ENCODE measurements around the gene B3GALNT1.

- TF ChIP-seq, protein P1, sequence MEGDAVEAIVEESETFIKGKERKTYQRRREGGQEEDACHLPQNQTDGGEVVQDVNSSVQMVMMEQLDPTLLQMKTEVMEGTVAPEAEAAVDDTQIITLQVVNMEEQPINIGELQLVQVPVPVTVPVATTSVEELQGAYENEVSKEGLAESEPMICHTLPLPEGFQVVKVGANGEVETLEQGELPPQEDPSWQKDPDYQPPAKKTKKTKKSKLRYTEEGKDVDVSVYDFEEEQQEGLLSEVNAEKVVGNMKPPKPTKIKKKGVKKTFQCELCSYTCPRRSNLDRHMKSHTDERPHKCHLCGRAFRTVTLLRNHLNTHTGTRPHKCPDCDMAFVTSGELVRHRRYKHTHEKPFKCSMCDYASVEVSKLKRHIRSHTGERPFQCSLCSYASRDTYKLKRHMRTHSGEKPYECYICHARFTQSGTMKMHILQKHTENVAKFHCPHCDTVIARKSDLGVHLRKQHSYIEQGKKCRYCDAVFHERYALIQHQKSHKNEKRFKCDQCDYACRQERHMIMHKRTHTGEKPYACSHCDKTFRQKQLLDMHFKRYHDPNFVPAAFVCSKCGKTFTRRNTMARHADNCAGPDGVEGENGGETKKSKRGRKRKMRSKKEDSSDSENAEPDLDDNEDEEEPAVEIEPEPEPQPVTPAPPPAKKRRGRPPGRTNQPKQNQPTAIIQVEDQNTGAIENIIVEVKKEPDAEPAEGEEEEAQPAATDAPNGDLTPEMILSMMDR (conservative IDR thresholded peaks at IDR 0.05 in 1 of 2, IDR thresholded peaks at IDR 0.05 in 1 of 2; ENCODE audit: extremely low read depth in 1 of 2, insufficient read depth in 1 of 2, low read depth in 1 of 2, low read length in 2 of 2), result no peak
- no peak for TF ChIP-seq EZH2 (IDR thresholded peaks at IDR 0.05; ENCODE audit: borderline replicate concordance, low read length)
Measured at GRCh38 chr3:161153480-161153879, 48.3 kb upstream of the B3GALNT1 start.
